GM12878 (cell line): Measurements from ENCODE around the gene ZNF180. TPM values are rescaled to one million over a fixed set of nuclear protein-coding genes. Genes with fewer than 3 reads are reported as not detected.

Source experiments
- ATAC-seq: fragments of 200-7000 bp; cut with Tn5 transposase; 3 replicates; pipeline ENCODE4 v1.9.1; 2020; ENCODE audit warnings: mild to moderate bottlenecking, moderate library complexity
- BruUV-seq: library from RNA; stranded (reverse); fragments of 400-500 nt; replicated peaks from 2 replicates; lab custom pipeline; 2021; lab: Mats Ljungman, UMichigan
- CTCF ChIA-PET: fragments of 300-600 bp; sonication (Branson Sonifier 250); formaldehyde crosslinking; extraction: SDS; loops from one replicate; lab custom pipeline; 2021; ENCODE audit warnings: inconsistent platforms; lab: Yijun Ruan, JAX
- POLR2A ChIA-PET: fragments of 350-600 bp; formaldehyde crosslinking; extraction: SDS; loops from one replicate; lab custom pipeline; 2021; ENCODE audit warnings: inconsistent platforms; lab: Charles Lee
- RAD21 ChIA-PET: fragments of 300-600 bp; sonication (Branson Sonifier 250); formaldehyde crosslinking; loops from one replicate; lab custom pipeline; 2023; ENCODE audit warnings: antibody characterized with exemption; ENCODE audit not compliant: unreplicated experiment; lab: Charles Lee
- SMC1A ChIA-PET: fragments of 300-600 bp; sonication (Branson Sonifier 250); formaldehyde crosslinking; loops from one replicate; lab custom pipeline; 2023; ENCODE audit not compliant: unreplicated experiment, uncharacterized antibody; lab: Charles Lee
- DNase-seq: peaks from one replicate; pipeline ENCODE4 v3.0.0-alpha.2; 2011; ENCODE audit warnings: low read depth, low spot score
- FAIRE-seq: peaks from 3 replicates; lab custom pipeline; 2011; peaks lifted over from hg19 to GRCh38; lab: Jason Lieb, UNC
- H2AFZ ChIP-seq: 2 replicates; pipeline ENCODE4 v1.6.0; 2011; ENCODE audit warnings: low read depth, low read length, control low read depth; ENCODE audit not compliant: control insufficient read depth
- H3K27ac ChIP-seq: 2 replicates; pipeline ENCODE4 v1.5.1; 2011; ENCODE audit warnings: control low read depth; ENCODE audit not compliant: control insufficient read depth, insufficient read depth
- H3K27me3 ChIP-seq, 2 experiments: replicated peaks in 1 of 2; 2 replicates each; pipeline versions ENCODE4 v1.6.0 to v1.6.1; 2011; ENCODE audit warnings: low read length in 1 of 2; ENCODE audit not compliant: control insufficient read depth in 2 of 2, insufficient read depth in 2 of 2
- H3K36me3 ChIP-seq, 2 experiments: 2 replicates each; pipeline ENCODE4 v1.5.1; 2011; ENCODE audit warnings: low read length in 1 of 2; ENCODE audit not compliant: control insufficient read depth in 2 of 2, insufficient read depth in 2 of 2
- H3K4me1 ChIP-seq: 2 replicates; pipeline ENCODE4 v1.6.1; 2011; ENCODE audit warnings: mild to moderate bottlenecking, low read length, moderate library complexity, mixed read lengths; ENCODE audit not compliant: control insufficient read depth, insufficient read depth
- H3K4me2 ChIP-seq: 2 replicates; pipeline ENCODE4 v1.6.0; 2011; ENCODE audit warnings: control low read depth; ENCODE audit not compliant: control insufficient read depth, insufficient read depth
- H3K4me3 ChIP-seq: fragments of 200-600 bp; sonication (generic); 2 replicates; pipeline ENCODE4 v1.5.1; 2016
- H3K79me2 ChIP-seq: 2 replicates; pipeline ENCODE4 v1.6.0; 2011; ENCODE audit warnings: low read length; ENCODE audit not compliant: control insufficient read depth, insufficient read depth
- H3K9ac ChIP-seq: 2 replicates; pipeline ENCODE4 v1.8.0; 2011; ENCODE audit warnings: low read length, control low read depth, mixed read lengths; ENCODE audit not compliant: control insufficient read depth, insufficient read depth
- H3K9me3 ChIP-seq: replicated peaks from 3 replicates; pipeline ENCODE4 v1.5.1; 2011; ENCODE audit warnings: mild to moderate bottlenecking, low read length; ENCODE audit not compliant: control insufficient read depth, insufficient read depth
- H4K20me1 ChIP-seq: 2 replicates; pipeline ENCODE4 v1.6.0; 2011; ENCODE audit not compliant: control insufficient read depth, insufficient read depth
- EP300 ChIP-seq, 2 experiments: fragments of 150-350 bp in 1 of 2; IDR thresholded peaks; 2 replicates each; pipeline ENCODE4 v1.6.1; 2011 to 2012; ENCODE audit warnings: low read depth in 2 of 2, low read length in 2 of 2, borderline replicate concordance in 1 of 2, improper control_type of control experiment in 1 of 2, inconsistent platforms in 1 of 2; ENCODE audit not compliant: control insufficient read depth in 1 of 2
- ESRRA ChIP-seq: IDR thresholded peaks from 2 replicates; pipeline ENCODE4 v1.6.1; 2012; ENCODE audit warnings: mild to moderate bottlenecking, low read length, improper control_type of control experiment
- EZH2 ChIP-seq: IDR thresholded peaks from 2 replicates; pipeline ENCODE4 v1.6.1; 2012; ENCODE audit warnings: low read depth, mild to moderate bottlenecking, control low read depth, inconsistent platforms, low read length, borderline replicate concordance; ENCODE audit not compliant: control insufficient read depth
- FOXK2 ChIP-seq: fragments of 450-650 bp; IDR thresholded peaks from 2 replicates; pipeline ENCODE4 v1.6.1; 2017; ENCODE audit warnings: mild to moderate bottlenecking, moderate library complexity
- KAT2A ChIP-seq: conservative IDR thresholded peaks from 2 replicates; pipeline ENCODE4 v1.6.1; 2011; ENCODE audit warnings: low read depth, low read length; ENCODE audit not compliant: control insufficient read depth
- NBN ChIP-seq: fragments of 450-650 bp; IDR thresholded peaks from 2 replicates; pipeline ENCODE4 v1.6.1; 2016
- RELA ChIP-seq: fragments of 450-650 bp; IDR thresholded peaks from 2 replicates; pipeline ENCODE4 v1.8.0; 2014; ENCODE audit warnings: borderline replicate concordance; ENCODE audit not compliant: partially characterized antibody
- SMAD1 ChIP-seq: fragments of 450-650 bp; IDR thresholded peaks from 2 replicates; pipeline ENCODE4 v1.6.1; 2018; ENCODE audit warnings: mild to moderate bottlenecking, low read depth; ENCODE audit not compliant: partially characterized antibody
- SMARCA5 ChIP-seq: fragments of 450-650 bp; IDR thresholded peaks from 2 replicates; pipeline ENCODE4 v1.6.1; 2017; ENCODE audit warnings: mild to moderate bottlenecking
- STAT3 ChIP-seq: IDR thresholded peaks from 2 replicates; pipeline ENCODE4 v1.6.1; 2011; ENCODE audit warnings: low read depth, low read length, improper control_type of control experiment
- TARDBP ChIP-seq: IDR thresholded peaks from 2 replicates; pipeline ENCODE4 v1.6.1; 2016; ENCODE audit warnings: borderline replicate concordance
- TBL1XR1 ChIP-seq: IDR thresholded peaks from 2 replicates; pipeline ENCODE4 v1.6.1; 2012; ENCODE audit warnings: low read depth, low read length, improper control_type of control experiment
- WGBS: methylation state at CpG from one replicate; pipeline ENCODE4 v1.1.6; 2016; ENCODE audit warnings: low lambda C conversion rate; ENCODE audit not compliant: insufficient replicate concordance, insufficient coverage; ENCODE audit errors: missing lambda C conversion rate; 5-methylcytosine and 5-hydroxymethylcytosine counted together
- in situ Hi-C: fragments of 300-500 bp; cut with MboI; formaldehyde crosslinking; loops from 9 replicates; pipeline ENCODE4 v1.14.3; 2018; ENCODE audit warnings: mixed read lengths
- intact Hi-C: fragments of 100-400 bp; cut with micrococcal nuclease; formaldehyde crosslinking; loops from one replicate; pipeline ENCODE4 v1.14.2; 2022; ENCODE audit not compliant: unreplicated experiment
- polyA plus RNA-seq, 11 experiments: library from polyadenylated mRNA; depleted of rRNA in 4 of 11; unstranded in 6 of 11; stranded (reverse) in 5 of 11; fragments of >200 nt; fragmentation: Nextera tagmentation in 4 of 11; fragmentation: Illumina TruSeq in 1 of 11; extraction: Ambion mirVana in 4 of 11; extraction: Trizol in 1 of 11; gene quantifications; 1 replicate in 1 of 11; 2 replicates in 10 of 11; pipeline versions ENCODE4 v1.2.1 to v1.2.3, GENCODE V29; 2011 to 2016; ENCODE audit warnings: inconsistent platforms in 2 of 11, missing spikeins in 2 of 11, low read depth in 1 of 11
- total RNA-seq, 4 experiments: library from RNA; depleted of rRNA in 3 of 4; stranded (reverse); fragments of >200 nt in 3 of 4; fragmentation: Illumina TruSeq in 1 of 4; extraction: Trizol in 1 of 4; gene quantifications; 2 replicates each; pipeline versions ENCODE4 v1.2.1 to v1.2.3, GENCODE V29; 2013 to 2021

Gene ZNF180
- total and polyA plus RNA-seq, 10 of the 15 experiments (the other 5 are each of a cell fraction or from before 2014, with no cell fraction given) = 1.6 to 9.0 (median 5.5) TPM

GRCh38 chr19:44430956-44431355 lies 69.4 kb downstream of the ZNF180 start:
- Histone ChIP-seq H3K4me3 (no peak overlapping the region), H3K27me3 (no peaks in the 10 kb centered on the region), H3K79me2 (no peaks in the 10 kb centered on the region), H4K20me1 (no peaks in the 10 kb centered on the region), H2AFZ (no peak overlapping the region), H3K27ac (no peak overlapping the region), H3K4me2 (no peak overlapping the region), H3K36me3 (no peaks in the 10 kb centered on the region), H3K9me3 (peaks cover 3% of the 10 kb centered on the region; the same call in 2 of the 3 replicates), H3K4me1 (no peaks in the 10 kb centered on the region), H3K9ac (no peak overlapping the region)
- FAIRE-seq (no peak), ATAC-seq (no peak), DNase-seq (no peak)
- SMC1A ChIA-PET = no interaction called here
- BruUV-seq = no TSS peak
- CTCF ChIA-PET = no interaction called here
- RAD21 ChIA-PET = no interaction called here
- in situ Hi-C loops = no loop called here
- WGBS = 0% methylated on average over 1 of the region's 1 CpG
- no peak for TF ChIP-seq KAT2A
- TF ChIP-seq TBL1XR1 = no peak
- TF ChIP-seq RELA = no peak
- TF ChIP-seq NBN = no peak
- no peak for TF ChIP-seq FOXK2
- TF ChIP-seq TARDBP = no peak
- TF ChIP-seq SMARCA5 = no peak
- TF ChIP-seq EZH2 = no peak
- TF ChIP-seq SMAD1 = no peak
- TF ChIP-seq ESRRA = no peak
- TF ChIP-seq STAT3 = no peak
- TF ChIP-seq EP300 (IDR thresholded peaks at IDR 0.05; ENCODE audit: borderline replicate concordance in 1 of 2, control insufficient read depth in 1 of 2, low read depth in 2 of 2, low read length in 2 of 2) = no peak
- POLR2A ChIA-PET = no interaction called here
- intact Hi-C loops = no loop called here

Other genes starting within 250 kb of the ZNF180 start
Only the 7 nearest of the 11 such genes appear.
- not detected in 2 replicates for gene ZNF112, start 143.8 kb downstream of the ZNF180 start, total RNA-seq (2014; rRNA removed)
- gene ZNF112, start 143.8 kb downstream of the ZNF180 start, total RNA-seq (2014; rRNA removed; fragmentation: Illumina TruSeq; extraction: Trizol) = 0.04 TPM in 1 of 2 replicates, not detected in the other
- gene ZNF112, start 143.8 kb downstream of the ZNF180 start, total RNA-seq (2021) = not detected in 2 replicates
- gene ZNF112, start 143.8 kb downstream of the ZNF180 start, polyA plus RNA-seq (2011; rRNA removed) = 0.01 and 0.11 TPM in 2 replicates
- 0.03 TPM in 1 of 2 replicates, not detected in the other for gene ZNF112, start 143.8 kb downstream of the ZNF180 start, polyA plus RNA-seq (2014; fragmentation: Illumina TruSeq; extraction: Trizol)
- not detected for gene ZNF112, start 143.8 kb downstream of the ZNF180 start, polyA plus RNA-seq (2014; fragmentation: Nextera tagmentation; extraction: Ambion mirVana)
- gene ZNF112, start 143.8 kb downstream of the ZNF180 start, polyA plus RNA-seq (2014; rRNA removed) = 0.08 TPM in 1 of 2 replicates, not detected in the other
- under 1 TPM; 0.07 to 0.25 TPM for gene ZNF112, start 143.8 kb downstream of the ZNF180 start, polyA plus RNA-seq (2016; fragmentation: Nextera tagmentation; extraction: Ambion mirVana)
- 0.28 TPM in 1 of 2 replicates, not detected in the other for gene ZNF285, start 98.9 kb downstream of the ZNF180 start, total RNA-seq (2014; rRNA removed)
- 0.13 and 0.23 TPM in 2 replicates for gene ZNF285, start 98.9 kb downstream of the ZNF180 start, total RNA-seq (2014; rRNA removed; fragmentation: Illumina TruSeq; extraction: Trizol)
- 0.19 TPM in 1 of 2 replicates, not detected in the other for gene ZNF285, start 98.9 kb downstream of the ZNF180 start, total RNA-seq (2021)
- 0.33 and 0.71 TPM in 2 replicates for gene ZNF285, start 98.9 kb downstream of the ZNF180 start, polyA plus RNA-seq (2011; rRNA removed)
- gene ZNF285, start 98.9 kb downstream of the ZNF180 start, polyA plus RNA-seq (2014; fragmentation: Illumina TruSeq; extraction: Trizol) = 0.27 and 0.31 TPM in 2 replicates
- gene ZNF285, start 98.9 kb downstream of the ZNF180 start, polyA plus RNA-seq (2014; fragmentation: Nextera tagmentation; extraction: Ambion mirVana) = under 1 TPM in 1 of 2 experiments, not detected in 1; 0.02 TPM
- gene ZNF285, start 98.9 kb downstream of the ZNF180 start, polyA plus RNA-seq (2014; rRNA removed) = 0.05 and 0.20 TPM in 2 replicates
- gene ZNF285, start 98.9 kb downstream of the ZNF180 start, polyA plus RNA-seq (2016; fragmentation: Nextera tagmentation; extraction: Ambion mirVana) = under 1 TPM in 1 of 2 experiments, not detected in 1; 0.40 TPM
- gene ZNF229, start 52.0 kb downstream of the ZNF180 start, total RNA-seq (2014; rRNA removed) = 0.11 and 0.23 TPM in 2 replicates
- gene ZNF229, start 52.0 kb downstream of the ZNF180 start, total RNA-seq (2014; rRNA removed; fragmentation: Illumina TruSeq; extraction: Trizol) = 0.04 and 0.09 TPM in 2 replicates
- gene ZNF229, start 52.0 kb downstream of the ZNF180 start, total RNA-seq (2021) = 0.05 and 0.15 TPM in 2 replicates
- gene ZNF229, start 52.0 kb downstream of the ZNF180 start, polyA plus RNA-seq (2011; rRNA removed) = 0.09 and 0.14 TPM in 2 replicates
- gene ZNF229, start 52.0 kb downstream of the ZNF180 start, polyA plus RNA-seq (2014; fragmentation: Illumina TruSeq; extraction: Trizol) = 0.05 and 0.18 TPM in 2 replicates
- under 1 TPM in 1 of 2 experiments, not detected in 1; 0.07 TPM for gene ZNF229, start 52.0 kb downstream of the ZNF180 start, polyA plus RNA-seq (2014; fragmentation: Nextera tagmentation; extraction: Ambion mirVana)
- 0.04 and 0.37 TPM in 2 replicates for gene ZNF229, start 52.0 kb downstream of the ZNF180 start, polyA plus RNA-seq (2014; rRNA removed)
- gene ZNF229, start 52.0 kb downstream of the ZNF180 start, polyA plus RNA-seq (2016; fragmentation: Nextera tagmentation; extraction: Ambion mirVana) = under 1 TPM; 0.14 to 0.24 TPM
- not detected in 2 replicates for gene CEACAM20, start 29.2 kb upstream of the ZNF180 start, total RNA-seq (2014; rRNA removed)
- gene CEACAM20, start 29.2 kb upstream of the ZNF180 start, total RNA-seq (2014; rRNA removed; fragmentation: Illumina TruSeq; extraction: Trizol) = not detected in 2 replicates
- gene CEACAM20, start 29.2 kb upstream of the ZNF180 start, total RNA-seq (2021) = not detected in 2 replicates
- gene CEACAM20, start 29.2 kb upstream of the ZNF180 start, polyA plus RNA-seq (2011; rRNA removed) = not detected in 2 replicates
- not detected in 2 replicates for gene CEACAM20, start 29.2 kb upstream of the ZNF180 start, polyA plus RNA-seq (2014; fragmentation: Illumina TruSeq; extraction: Trizol)
- gene CEACAM20, start 29.2 kb upstream of the ZNF180 start, polyA plus RNA-seq (2014; fragmentation: Nextera tagmentation; extraction: Ambion mirVana) = not detected
- not detected in 2 replicates for gene CEACAM20, start 29.2 kb upstream of the ZNF180 start, polyA plus RNA-seq (2014; rRNA removed)
- not detected for gene CEACAM20, start 29.2 kb upstream of the ZNF180 start, polyA plus RNA-seq (2016; fragmentation: Nextera tagmentation; extraction: Ambion mirVana)
- not detected in 2 replicates for gene IGSF23, start 113.0 kb upstream of the ZNF180 start, total RNA-seq (2014; rRNA removed)
- gene IGSF23, start 113.0 kb upstream of the ZNF180 start, total RNA-seq (2014; rRNA removed; fragmentation: Illumina TruSeq; extraction: Trizol) = not detected in 2 replicates
- not detected in 2 replicates for gene IGSF23, start 113.0 kb upstream of the ZNF180 start, total RNA-seq (2021)
- not detected in 2 replicates for gene IGSF23, start 113.0 kb upstream of the ZNF180 start, polyA plus RNA-seq (2011; rRNA removed)
- gene IGSF23, start 113.0 kb upstream of the ZNF180 start, polyA plus RNA-seq (2014; fragmentation: Illumina TruSeq; extraction: Trizol) = not detected in 2 replicates
- not detected for gene IGSF23, start 113.0 kb upstream of the ZNF180 start, polyA plus RNA-seq (2014; fragmentation: Nextera tagmentation; extraction: Ambion mirVana)
- gene IGSF23, start 113.0 kb upstream of the ZNF180 start, polyA plus RNA-seq (2014; rRNA removed) = not detected in 2 replicates
- not detected for gene IGSF23, start 113.0 kb upstream of the ZNF180 start, polyA plus RNA-seq (2016; fragmentation: Nextera tagmentation; extraction: Ambion mirVana)
- gene PVR, start 143.4 kb upstream of the ZNF180 start, total RNA-seq (2014; rRNA removed) = 3.7 and 4.0 TPM in 2 replicates
- gene PVR, start 143.4 kb upstream of the ZNF180 start, total RNA-seq (2014; rRNA removed; fragmentation: Illumina TruSeq; extraction: Trizol) = 1.8 and 2.7 TPM in 2 replicates
- 2.2 and 2.7 TPM in 2 replicates for gene PVR, start 143.4 kb upstream of the ZNF180 start, total RNA-seq (2021)
- gene PVR, start 143.4 kb upstream of the ZNF180 start, polyA plus RNA-seq (2011; rRNA removed) = 0.03 and 0.07 TPM in 2 replicates
- 2.1 and 2.7 TPM in 2 replicates for gene PVR, start 143.4 kb upstream of the ZNF180 start, polyA plus RNA-seq (2014; fragmentation: Illumina TruSeq; extraction: Trizol)
- under 1 TPM; 0.24 to 0.56 TPM for gene PVR, start 143.4 kb upstream of the ZNF180 start, polyA plus RNA-seq (2014; fragmentation: Nextera tagmentation; extraction: Ambion mirVana)
- 2.7 and 2.9 TPM in 2 replicates for gene PVR, start 143.4 kb upstream of the ZNF180 start, polyA plus RNA-seq (2014; rRNA removed)
- 1 to 10 TPM in 1 of 2 experiments, under 1 TPM in 1; 0.82 to 1.9 TPM for gene PVR, start 143.4 kb upstream of the ZNF180 start, polyA plus RNA-seq (2016; fragmentation: Nextera tagmentation; extraction: Ambion mirVana)
- 0.17 and 0.22 TPM in 2 replicates for gene CEACAM19, start 171.0 kb upstream of the ZNF180 start, total RNA-seq (2014; rRNA removed)
- 0.13 TPM in 1 of 2 replicates, not detected in the other for gene CEACAM19, start 171.0 kb upstream of the ZNF180 start, total RNA-seq (2014; rRNA removed; fragmentation: Illumina TruSeq; extraction: Trizol)
- gene CEACAM19, start 171.0 kb upstream of the ZNF180 start, total RNA-seq (2021) = 0.15 and 0.24 TPM in 2 replicates
- gene CEACAM19, start 171.0 kb upstream of the ZNF180 start, polyA plus RNA-seq (2011; rRNA removed) = 0.10 and 0.18 TPM in 2 replicates
- 0.31 and 0.33 TPM in 2 replicates for gene CEACAM19, start 171.0 kb upstream of the ZNF180 start, polyA plus RNA-seq (2014; fragmentation: Illumina TruSeq; extraction: Trizol)
- gene CEACAM19, start 171.0 kb upstream of the ZNF180 start, polyA plus RNA-seq (2014; fragmentation: Nextera tagmentation; extraction: Ambion mirVana) = not detected
- 0.16 and 0.27 TPM in 2 replicates for gene CEACAM19, start 171.0 kb upstream of the ZNF180 start, polyA plus RNA-seq (2014; rRNA removed)
- not detected for gene CEACAM19, start 171.0 kb upstream of the ZNF180 start, polyA plus RNA-seq (2016; fragmentation: Nextera tagmentation; extraction: Ambion mirVana)